GM11168 (cell line): ENCODE data around the gene NT5C3A.

Experiments
- in situ Hi-C: fragments of 300-500 bp; cut with MboI; formaldehyde crosslinking; loops from one replicate; pipeline ENCODE4 v1.12.0; 2022; ENCODE audit warnings: low sequenced_read_pairs; ENCODE audit not compliant: unreplicated experiment

NT5C3A gene

DNA sequence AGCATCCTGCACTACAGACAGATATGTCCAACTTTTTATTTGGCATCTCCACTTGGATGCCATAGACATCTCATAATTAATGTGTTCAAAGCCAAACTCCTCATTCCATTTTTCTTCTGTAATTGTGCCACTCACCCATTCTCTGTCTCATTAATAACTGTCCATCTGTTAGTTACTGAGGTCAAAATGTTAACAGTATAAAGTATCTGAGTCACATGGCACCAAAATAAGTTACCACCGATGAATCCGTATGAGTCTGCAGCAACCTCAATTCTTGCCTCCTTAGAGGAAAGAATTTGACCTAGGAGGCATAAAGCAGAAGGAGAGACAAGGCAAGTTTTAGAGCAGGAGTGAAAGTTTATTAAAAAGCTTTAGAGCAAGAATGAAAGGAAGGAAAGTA is 16.5 kb upstream of the NT5C3A start:
- in situ Hi-C loops: loop anchor here (25.0 kb wide), 1 partner anchor 392 kb away; no protein-coding TSS in a partner anchor

GRCh38 chr7:33076737-33077136 is 14.2 kb upstream of the NT5C3A start:
- in situ Hi-C loops: loop anchor here (25.0 kb wide), 1 partner anchor 389 kb away; no protein-coding TSS in a partner anchor

- in situ Hi-C loops: loop anchor here (25.0 kb wide), 1 partner anchor 389 kb away; no protein-coding TSS in a partner anchor
Observed at GRCh38 chr7:33075818-33076518, 13.4 kb upstream of the NT5C3A start.

DNA sequence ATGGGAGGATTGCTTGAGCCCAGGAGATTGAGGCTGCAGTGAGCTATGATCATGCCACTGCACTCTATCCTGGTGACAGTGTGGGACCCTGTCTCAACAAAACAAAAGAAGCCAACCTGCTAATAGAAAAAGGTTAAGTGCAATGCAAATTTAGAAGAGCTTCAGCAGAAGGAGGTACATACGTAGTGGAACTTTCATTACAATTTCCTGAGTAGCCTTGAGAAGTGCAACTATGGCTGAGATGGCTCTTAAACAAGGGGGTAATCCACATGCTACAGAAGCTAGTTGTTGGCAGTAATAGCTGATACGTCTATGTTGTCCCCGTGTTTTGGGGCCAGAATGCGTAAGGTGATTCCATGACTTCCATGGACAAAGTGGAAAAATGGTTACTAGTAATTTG is 10.7 kb upstream of the NT5C3A start:
- in situ Hi-C loops: no loop called here

DNA sequence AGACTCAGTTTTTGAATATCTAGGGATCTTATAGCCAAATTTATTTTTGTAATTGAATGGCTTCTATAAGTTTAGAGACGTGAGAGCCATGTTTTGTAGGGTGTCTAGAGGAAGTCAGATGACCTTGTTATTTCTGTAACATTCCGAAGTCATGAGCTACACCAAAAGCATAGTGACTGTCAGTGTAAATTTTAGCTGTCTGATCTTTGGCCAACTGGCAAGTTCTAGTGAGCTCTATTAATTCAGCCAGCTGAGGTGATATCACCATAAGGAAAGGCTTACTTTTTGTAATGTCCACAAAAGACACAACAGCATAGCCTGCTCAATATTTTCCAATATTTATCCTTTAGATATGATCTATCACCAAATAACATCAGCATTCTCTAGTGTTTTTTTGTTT is 9.9 kb upstream of the NT5C3A start:
- in situ Hi-C loops: no loop called here

DNA sequence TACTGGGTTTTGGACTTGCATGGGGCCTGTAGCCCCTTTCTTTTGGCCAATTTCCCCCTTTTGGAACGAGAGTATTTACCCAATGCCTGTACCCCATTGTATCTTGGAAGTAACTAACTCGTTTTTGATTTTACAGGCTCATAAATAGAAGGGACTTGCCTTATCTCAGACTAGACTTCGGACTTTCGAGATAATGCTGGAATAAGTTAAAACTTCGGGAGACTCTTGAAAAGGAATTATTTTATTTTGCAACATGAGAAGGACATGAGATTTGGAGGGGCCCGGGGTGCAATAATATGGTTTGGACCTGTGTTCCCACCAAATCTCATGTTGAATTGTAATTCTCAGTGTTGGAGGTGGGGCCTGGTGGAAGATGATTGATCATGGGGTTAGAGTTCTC is 8.3 kb upstream of the NT5C3A start:
- in situ Hi-C loops: no loop called here

- in situ Hi-C loops: no loop called here
Observed at GRCh38 chr7:33070277-33070676, 7.7 kb upstream of the NT5C3A start.

DNA sequence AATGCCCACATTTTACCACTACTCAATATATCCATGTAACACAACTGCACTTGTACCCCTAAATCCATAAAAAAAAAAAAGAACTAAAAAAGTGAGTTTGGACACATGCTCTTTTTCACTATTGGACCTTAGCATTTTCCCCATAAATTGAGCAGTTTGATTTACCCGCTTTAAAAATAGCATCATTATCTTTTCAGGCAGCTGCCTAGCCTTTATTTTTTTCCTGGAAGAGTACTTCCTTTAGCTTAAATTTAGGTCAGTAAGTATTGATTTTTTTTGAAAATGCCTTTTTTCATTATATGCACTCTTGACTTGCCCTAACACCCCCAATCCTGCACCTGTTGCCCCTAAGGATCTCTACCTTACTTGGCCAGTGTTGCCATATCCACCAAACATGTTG is 5.3 kb upstream of the NT5C3A start:
- in situ Hi-C loops: no loop called here

DNA sequence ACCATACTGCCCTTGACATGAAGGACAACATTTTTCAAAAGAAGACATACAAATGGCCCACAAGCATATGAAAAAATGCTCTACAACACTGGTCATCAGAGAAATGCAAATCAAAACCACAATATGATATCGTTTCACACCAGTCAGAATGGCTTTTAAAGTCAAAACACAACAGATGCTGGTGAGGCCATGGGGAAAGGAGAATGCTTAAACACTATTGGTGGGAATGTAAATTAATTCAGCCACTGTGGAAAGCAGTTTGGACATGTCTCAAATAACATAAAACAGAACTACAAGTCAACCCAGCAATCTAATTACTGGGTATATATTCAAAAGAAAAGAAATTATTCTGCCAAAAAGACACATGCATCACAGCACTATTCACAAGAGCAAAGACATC is 4.2 kb upstream of the NT5C3A start:
- in situ Hi-C loops: no loop called here

DNA sequence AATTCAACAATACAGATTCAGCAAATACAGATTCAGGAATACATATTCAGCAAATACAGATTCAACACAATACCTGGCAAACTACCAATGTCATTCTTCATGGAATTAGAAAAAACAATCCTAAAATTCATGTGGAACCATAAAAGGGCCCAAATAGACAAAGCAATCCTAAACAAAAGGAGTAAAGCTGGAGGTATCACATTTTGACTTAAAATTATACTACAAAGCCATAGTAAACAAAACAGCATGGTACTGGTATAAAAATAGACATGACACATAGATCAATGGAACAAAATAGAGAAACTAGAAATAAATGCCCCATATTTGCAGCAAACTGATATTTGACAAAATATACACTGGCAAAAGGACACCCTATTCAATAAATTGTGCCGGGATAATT is 3.4 kb upstream of the NT5C3A start:
- in situ Hi-C loops: no loop called here

DNA sequence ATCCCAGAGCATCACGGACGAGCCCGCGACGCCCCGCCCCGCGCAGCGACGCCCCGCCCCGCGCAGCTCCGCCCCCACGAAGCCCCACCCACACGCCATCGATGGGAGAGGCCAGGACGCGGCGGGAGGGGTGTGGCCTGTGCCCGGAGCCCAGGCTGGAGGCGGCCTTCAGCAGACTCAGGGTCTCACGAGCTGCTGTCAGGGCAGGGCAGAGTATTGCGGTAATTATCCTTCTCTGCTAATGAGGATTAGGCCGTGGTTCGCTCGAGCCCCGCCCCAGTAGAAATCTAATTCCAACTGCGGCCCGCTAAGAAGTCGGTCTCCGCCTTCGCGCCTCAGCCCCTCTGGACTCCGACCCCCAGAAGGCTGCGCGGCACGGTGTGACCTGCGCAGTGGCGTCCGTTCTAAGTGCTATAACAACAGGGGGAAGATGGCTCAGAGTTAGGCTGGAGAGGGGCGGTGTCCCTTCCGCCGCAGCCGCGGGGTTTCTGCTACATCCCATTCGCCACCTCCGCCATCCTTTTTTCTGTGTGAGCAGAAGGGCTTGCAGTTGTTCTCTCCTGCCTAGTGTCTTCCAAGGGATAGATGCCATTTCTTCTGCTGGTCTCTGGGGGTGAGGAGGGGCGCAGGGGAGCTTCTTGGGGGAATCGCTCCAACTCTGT is 337 bp upstream of the NT5C3A start:
- in situ Hi-C loops: no loop called here

DNA sequence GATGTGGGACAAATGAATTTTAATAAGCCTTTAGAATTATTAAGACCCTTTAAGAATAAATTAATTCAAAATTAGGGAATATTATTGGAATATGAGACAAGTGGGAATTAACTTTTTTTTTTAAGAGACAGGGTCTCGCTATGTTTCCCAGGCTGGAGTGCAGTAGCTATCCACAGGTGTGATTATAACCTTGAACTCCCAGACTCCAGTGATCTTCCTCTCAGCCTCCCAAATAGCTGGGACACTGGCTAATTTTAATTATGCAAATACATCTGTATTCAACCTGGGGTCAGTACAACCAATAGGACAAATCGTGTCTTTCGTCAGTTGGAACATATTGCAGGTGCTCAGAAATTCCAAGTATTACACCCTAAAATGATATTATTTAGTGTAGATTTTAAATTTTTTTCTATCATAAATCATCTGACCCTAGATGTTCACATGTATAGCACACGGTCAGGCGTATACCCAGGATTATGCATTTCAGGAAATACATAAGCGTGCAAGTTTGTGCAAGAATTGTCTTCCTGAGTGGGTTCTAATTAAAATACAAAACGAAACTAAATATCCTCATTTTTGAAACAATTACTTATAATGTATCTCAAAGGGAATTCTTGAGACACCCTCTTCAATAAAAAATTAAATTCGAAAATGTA is 1.2 kb downstream of the NT5C3A start:
- in situ Hi-C loops: no loop called here

DNA sequence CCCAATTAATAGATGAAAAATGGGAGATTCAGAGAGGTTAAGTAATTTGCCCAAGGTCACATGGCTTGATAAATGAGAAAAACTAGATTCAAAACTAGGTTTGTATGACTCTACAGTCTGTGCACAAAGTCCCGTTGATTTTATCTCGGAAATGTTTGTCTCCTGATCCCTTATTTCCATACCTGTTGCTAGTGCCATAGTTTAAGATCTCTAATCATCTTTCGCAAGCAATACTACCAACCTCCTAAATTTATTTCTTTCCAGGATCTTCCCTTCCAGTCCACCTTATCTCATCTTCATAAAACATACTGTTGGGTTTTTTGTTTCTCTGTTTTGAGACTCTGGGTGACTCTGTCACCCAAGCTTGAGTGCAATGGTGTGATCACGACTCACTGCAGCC is 2.9 kb downstream of the NT5C3A start:
- in situ Hi-C loops: no loop called here

GRCh38 chr7:33055158-33055557 is 7.4 kb downstream of the NT5C3A start:
- in situ Hi-C loops: no loop called here

DNA sequence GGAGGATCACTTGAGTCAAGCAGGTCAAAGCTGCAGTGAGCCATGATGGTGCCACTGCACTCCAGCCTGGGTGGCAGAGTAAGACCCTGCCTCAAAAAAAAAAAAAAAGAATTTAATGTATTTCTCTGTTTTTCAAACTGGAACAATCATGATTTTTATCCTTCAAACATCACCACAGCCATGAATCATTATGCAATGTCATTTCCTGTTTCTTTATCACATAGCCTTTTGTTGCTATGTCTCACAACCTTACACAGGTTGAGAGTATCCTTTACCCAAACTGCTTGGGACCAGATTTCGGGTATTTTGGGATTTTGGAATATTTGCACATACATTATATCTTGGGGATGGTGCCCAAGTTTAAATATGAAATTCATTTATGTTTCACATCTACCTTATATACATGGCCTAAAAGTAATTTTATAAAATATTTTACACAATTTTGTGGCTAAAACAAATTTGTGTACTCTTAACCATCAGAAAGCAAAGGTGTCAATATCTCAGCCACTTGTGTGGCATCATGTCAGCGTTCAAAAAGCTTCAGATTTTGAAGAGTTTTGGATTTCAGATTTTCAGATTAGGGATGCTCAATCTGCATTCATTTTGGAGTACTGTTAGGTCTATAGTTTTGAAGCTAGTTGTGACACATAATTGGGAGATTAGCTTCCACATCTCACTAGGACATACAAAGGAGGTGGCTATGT is 8.2 kb downstream of the NT5C3A start:
- in situ Hi-C loops: no loop called here

- in situ Hi-C loops: no loop called here
Observed at GRCh38 chr7:33053721-33054120, 8.9 kb downstream of the NT5C3A start.

- in situ Hi-C loops: no loop called here
Observed at GRCh38 chr7:33050535-33051318, 11.8 kb downstream of the NT5C3A start.

DNA sequence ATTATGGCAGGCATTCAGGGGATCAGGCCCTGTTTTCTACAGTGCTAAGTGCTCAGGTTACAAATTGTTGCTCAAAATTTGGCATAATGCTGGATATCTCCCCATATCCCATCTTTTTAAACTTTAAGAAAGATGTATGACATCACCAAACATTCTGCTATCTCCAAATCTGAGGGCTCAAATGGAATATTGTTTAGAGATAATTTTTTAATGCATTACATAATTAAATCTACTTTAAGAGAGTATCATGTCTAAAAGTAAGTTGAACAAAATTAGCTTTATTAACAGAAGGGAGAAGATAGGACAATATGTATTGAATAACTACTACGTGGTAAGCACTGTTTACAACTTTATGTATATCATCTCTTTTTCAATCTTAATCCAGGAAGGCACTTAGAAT is 13.9 kb downstream of the NT5C3A start:
- in situ Hi-C loops: no loop called here

DNA sequence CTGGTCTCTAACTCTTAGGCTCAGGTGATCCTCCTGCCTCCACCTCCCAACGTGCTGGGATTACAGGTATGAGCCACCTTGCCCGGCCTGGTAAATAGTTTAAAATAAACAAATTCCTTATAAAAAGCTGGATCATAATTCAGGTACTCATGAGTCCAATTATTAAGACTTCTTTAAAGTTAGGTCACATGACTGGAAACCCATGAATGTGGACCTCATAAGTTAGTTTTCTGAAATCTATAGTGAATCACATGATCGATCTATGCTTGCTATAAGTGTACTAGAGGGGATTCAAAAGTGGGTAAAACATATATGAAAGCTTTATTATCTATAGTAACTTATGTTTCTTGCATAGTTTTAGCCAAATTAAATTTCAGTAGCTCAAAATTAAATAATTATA is 14.3 kb downstream of the NT5C3A start:
- in situ Hi-C loops: no loop called here

DNA sequence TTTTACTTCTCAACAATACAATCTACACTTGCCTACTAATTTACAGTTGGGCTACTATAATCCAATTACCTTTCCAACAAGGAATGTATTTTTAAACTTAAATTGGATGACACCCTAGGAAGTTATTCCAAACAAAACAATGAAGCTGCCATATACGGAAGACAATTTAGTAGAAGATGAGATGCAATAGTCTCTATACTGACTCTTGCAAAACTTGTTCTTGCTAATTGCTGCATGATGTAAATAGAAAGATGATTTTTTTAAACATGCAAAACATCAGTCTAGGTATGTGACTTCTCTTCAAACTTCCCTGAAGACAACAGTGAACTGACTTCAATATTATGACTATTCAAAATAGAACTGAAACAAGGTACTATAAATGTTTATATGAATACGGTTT is 17.6 kb downstream of the NT5C3A start:
- in situ Hi-C loops: no loop called here
